Measurements from ENCODE around the gene EFS. TPM values are rescaled to one million over a fixed set of nuclear protein-coding genes. Genes with fewer than 3 reads are reported as not detected.

EFS gene
- total and polyA plus RNA-seq, 2 of the 8 experiments (the other 6 are each of a cell fraction or from before 2014, with no cell fraction given): 27.8 to 28.6 TPM

- TF ChIP-seq, protein P1, sequence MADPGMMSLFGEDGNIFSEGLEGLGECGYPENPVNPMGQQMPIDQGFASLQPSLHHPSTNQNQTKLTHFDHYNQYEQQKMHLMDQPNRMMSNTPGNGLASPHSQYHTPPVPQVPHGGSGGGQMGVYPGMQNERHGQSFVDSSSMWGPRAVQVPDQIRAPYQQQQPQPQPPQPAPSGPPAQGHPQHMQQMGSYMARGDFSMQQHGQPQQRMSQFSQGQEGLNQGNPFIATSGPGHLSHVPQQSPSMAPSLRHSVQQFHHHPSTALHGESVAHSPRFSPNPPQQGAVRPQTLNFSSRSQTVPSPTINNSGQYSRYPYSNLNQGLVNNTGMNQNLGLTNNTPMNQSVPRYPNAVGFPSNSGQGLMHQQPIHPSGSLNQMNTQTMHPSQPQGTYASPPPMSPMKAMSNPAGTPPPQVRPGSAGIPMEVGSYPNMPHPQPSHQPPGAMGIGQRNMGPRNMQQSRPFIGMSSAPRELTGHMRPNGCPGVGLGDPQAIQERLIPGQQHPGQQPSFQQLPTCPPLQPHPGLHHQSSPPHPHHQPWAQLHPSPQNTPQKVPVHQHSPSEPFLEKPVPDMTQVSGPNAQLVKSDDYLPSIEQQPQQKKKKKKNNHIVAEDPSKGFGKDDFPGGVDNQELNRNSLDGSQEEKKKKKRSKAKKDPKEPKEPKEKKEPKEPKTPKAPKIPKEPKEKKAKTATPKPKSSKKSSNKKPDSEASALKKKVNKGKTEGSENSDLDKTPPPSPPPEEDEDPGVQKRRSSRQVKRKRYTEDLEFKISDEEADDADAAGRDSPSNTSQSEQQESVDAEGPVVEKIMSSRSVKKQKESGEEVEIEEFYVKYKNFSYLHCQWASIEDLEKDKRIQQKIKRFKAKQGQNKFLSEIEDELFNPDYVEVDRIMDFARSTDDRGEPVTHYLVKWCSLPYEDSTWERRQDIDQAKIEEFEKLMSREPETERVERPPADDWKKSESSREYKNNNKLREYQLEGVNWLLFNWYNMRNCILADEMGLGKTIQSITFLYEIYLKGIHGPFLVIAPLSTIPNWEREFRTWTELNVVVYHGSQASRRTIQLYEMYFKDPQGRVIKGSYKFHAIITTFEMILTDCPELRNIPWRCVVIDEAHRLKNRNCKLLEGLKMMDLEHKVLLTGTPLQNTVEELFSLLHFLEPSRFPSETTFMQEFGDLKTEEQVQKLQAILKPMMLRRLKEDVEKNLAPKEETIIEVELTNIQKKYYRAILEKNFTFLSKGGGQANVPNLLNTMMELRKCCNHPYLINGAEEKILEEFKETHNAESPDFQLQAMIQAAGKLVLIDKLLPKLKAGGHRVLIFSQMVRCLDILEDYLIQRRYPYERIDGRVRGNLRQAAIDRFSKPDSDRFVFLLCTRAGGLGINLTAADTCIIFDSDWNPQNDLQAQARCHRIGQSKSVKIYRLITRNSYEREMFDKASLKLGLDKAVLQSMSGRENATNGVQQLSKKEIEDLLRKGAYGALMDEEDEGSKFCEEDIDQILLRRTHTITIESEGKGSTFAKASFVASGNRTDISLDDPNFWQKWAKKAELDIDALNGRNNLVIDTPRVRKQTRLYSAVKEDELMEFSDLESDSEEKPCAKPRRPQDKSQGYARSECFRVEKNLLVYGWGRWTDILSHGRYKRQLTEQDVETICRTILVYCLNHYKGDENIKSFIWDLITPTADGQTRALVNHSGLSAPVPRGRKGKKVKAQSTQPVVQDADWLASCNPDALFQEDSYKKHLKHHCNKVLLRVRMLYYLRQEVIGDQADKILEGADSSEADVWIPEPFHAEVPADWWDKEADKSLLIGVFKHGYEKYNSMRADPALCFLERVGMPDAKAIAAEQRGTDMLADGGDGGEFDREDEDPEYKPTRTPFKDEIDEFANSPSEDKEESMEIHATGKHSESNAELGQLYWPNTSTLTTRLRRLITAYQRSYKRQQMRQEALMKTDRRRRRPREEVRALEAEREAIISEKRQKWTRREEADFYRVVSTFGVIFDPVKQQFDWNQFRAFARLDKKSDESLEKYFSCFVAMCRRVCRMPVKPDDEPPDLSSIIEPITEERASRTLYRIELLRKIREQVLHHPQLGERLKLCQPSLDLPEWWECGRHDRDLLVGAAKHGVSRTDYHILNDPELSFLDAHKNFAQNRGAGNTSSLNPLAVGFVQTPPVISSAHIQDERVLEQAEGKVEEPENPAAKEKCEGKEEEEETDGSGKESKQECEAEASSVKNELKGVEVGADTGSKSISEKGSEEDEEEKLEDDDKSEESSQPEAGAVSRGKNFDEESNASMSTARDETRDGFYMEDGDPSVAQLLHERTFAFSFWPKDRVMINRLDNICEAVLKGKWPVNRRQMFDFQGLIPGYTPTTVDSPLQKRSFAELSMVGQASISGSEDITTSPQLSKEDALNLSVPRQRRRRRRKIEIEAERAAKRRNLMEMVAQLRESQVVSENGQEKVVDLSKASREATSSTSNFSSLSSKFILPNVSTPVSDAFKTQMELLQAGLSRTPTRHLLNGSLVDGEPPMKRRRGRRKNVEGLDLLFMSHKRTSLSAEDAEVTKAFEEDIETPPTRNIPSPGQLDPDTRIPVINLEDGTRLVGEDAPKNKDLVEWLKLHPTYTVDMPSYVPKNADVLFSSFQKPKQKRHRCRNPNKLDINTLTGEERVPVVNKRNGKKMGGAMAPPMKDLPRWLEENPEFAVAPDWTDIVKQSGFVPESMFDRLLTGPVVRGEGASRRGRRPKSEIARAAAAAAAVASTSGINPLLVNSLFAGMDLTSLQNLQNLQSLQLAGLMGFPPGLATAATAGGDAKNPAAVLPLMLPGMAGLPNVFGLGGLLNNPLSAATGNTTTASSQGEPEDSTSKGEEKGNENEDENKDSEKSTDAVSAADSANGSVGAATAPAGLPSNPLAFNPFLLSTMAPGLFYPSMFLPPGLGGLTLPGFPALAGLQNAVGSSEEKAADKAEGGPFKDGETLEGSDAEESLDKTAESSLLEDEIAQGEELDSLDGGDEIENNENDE (IDR thresholded peaks at IDR 0.05; ENCODE audit: insufficient replicate concordance, low read length): no peak
Observed at GRCh38 chr14:23402296-23403138, 37.5 kb upstream of the EFS start (continued).
